Ectodermal cell (in vitro differentiated cells): Measurements from ENCODE around the gene CCDC106.

ENCODE experiments used
- H3K27ac ChIP-seq: 2 replicates; pipeline ENCODE4 v1.7.0; 2013; ENCODE audit warnings: mild to moderate bottlenecking, low read depth, low read length; ENCODE audit not compliant: insufficient read depth, poor library complexity, severe bottlenecking
- H3K27me3 ChIP-seq: 2 replicates; pipeline ENCODE4 v1.7.0; 2013; ENCODE audit warnings: mild to moderate bottlenecking, low read length; ENCODE audit not compliant: insufficient read depth, control insufficient read depth, poor library complexity, severe bottlenecking
- H3K36me3 ChIP-seq: one replicate; pipeline ENCODE4 v1.7.0; 2013; ENCODE audit warnings: low read length; ENCODE audit not compliant: control insufficient read depth, insufficient read depth
- H3K4me1 ChIP-seq: one replicate; pipeline ENCODE4 v1.7.0; 2013; ENCODE audit warnings: low read length; ENCODE audit not compliant: control insufficient read depth, insufficient read depth
- H3K4me3 ChIP-seq: 2 replicates; pipeline ENCODE4 v1.7.0; 2013; ENCODE audit warnings: low read depth, low read length, control low read depth; ENCODE audit not compliant: insufficient read depth
- H3K9me3 ChIP-seq: 2 replicates; pipeline ENCODE4 v1.7.0; 2013; ENCODE audit warnings: mild to moderate bottlenecking, low read length, moderate library complexity; ENCODE audit not compliant: control insufficient read depth
- WGBS, 2 experiments: methylation state at CpG; one replicate each; pipeline ENCODE4 v1.1.7; 2013; ENCODE audit warnings: missing lambda C conversion rate in 2 of 2; 5-methylcytosine and 5-hydroxymethylcytosine counted together

Gene CCDC106

DNA sequence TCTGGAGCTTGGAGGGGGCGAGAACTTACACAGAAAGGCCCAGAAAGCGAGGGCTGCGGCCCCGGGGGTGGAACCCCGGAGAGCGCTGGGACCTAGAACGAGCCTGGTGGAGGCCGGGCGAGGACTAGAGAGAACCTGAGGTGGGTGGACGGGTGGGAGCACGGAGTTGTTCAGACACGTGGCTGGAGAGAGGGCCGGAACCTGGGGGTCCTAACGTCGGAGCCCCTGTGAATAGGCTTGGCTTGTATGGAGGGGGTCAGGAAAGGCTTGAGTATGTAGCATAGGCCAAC is 4.2 kb upstream of the CCDC106 start:
- Histone ChIP-seq H3K4me1 (peaks cover 33% of the 10 kb centered on the region), H3K9me3 (no peaks in the 10 kb centered on the region), H3K27ac (no peak overlapping the region), H3K4me3 (peak overlapping the region; percentile 59), H3K36me3 (peaks cover 14% of the 10 kb centered on the region), H3K27me3 (no peaks in the 10 kb centered on the region)
- 0 to 1% methylated on average over 15 of the region's 15 CpGs for WGBS, 2 experiments

DNA sequence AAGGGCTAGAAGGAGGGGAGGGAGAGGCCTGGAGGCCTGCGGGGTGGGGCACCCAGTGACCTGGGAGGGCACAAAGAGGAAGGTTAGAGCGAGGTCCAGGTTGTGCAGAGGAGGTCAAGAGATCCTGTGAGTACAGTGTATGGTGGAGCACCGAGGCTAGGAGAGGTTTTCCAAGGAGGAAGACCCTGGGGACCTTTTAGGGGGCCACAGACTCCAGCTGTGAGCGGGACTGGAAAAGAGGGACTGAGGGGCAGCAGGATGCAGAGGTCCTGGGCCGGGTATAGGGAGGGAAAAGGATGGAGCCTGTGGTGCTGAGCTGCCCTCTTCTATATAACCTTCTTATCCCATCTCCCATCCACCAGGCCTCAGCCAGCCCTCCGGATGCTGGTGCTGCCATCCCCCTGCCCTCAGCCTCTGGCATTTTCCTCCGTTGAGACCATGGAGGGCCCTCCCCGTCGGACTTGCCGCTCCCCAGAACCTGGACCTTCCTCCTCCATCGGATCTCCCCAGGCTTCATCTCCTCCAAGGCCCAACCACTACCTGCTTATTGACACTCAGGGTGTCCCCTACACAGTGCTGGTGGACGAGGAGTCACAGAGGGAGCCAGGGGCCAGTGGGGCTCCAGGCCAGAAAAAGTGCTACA is 3.7 kb upstream of the CCDC106 start:
- H3K27ac ChIP-seq, result no peak overlapping the region
- H3K4me3 ChIP-seq, result peak overlapping the region; percentile 59
- peaks cover 14% of the 10 kb centered on the region for H3K36me3 ChIP-seq
- H3K4me1 ChIP-seq, result peaks cover 34% of the 10 kb centered on the region
- no peaks in the 10 kb centered on the region for H3K9me3 ChIP-seq
- whole genome bisulfite sequencing, 2 experiments, result 65 to 66% methylated on average over 12 of the region's 12 CpGs
- H3K27me3 ChIP-seq, result no peaks in the 10 kb centered on the region

GRCh38 chr19:55644842-55645511 is 3.0 kb upstream of the CCDC106 start:
- WGBS, 2 experiments, result 95 to 96% methylated on average over 28 of the region's 28 CpGs
- Histone ChIP-seq H3K27ac (no peak overlapping the region), H3K4me3 (peak overlapping the region; percentile 59), H3K9me3 (no peaks in the 10 kb centered on the region), H3K4me1 (peaks cover 32% of the 10 kb centered on the region), H3K36me3 (peaks cover 14% of the 10 kb centered on the region), H3K27me3 (no peaks in the 10 kb centered on the region)

DNA sequence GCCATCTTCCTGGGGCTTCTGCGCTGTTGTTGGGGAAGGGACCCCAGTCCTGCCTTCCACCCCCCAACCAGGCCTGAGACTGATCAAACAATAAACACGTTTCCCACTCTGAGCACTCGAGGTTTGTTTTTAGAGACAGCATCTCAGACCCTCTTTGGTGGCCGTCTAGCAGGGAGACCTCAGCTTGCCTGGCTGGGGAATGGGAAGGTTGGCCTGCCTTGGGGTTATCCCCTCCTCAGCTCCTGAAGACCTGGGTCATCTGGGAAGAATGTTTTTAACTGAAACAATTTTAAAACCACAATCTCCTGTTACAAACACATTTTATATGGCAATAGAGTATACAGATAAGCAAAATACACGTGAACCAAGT is 2.5 kb upstream of the CCDC106 start:
- Histone ChIP-seq H3K27me3 (no peaks in the 10 kb centered on the region), H3K27ac (no peak overlapping the region), H3K4me3 (no peak overlapping the region), H3K36me3 (peaks cover 14% of the 10 kb centered on the region), H3K9me3 (no peaks in the 10 kb centered on the region), H3K4me1 (peaks cover 29% of the 10 kb centered on the region)
- WGBS, 2 experiments, result 94 to 95% methylated on average over 5 of the region's 5 CpGs

DNA sequence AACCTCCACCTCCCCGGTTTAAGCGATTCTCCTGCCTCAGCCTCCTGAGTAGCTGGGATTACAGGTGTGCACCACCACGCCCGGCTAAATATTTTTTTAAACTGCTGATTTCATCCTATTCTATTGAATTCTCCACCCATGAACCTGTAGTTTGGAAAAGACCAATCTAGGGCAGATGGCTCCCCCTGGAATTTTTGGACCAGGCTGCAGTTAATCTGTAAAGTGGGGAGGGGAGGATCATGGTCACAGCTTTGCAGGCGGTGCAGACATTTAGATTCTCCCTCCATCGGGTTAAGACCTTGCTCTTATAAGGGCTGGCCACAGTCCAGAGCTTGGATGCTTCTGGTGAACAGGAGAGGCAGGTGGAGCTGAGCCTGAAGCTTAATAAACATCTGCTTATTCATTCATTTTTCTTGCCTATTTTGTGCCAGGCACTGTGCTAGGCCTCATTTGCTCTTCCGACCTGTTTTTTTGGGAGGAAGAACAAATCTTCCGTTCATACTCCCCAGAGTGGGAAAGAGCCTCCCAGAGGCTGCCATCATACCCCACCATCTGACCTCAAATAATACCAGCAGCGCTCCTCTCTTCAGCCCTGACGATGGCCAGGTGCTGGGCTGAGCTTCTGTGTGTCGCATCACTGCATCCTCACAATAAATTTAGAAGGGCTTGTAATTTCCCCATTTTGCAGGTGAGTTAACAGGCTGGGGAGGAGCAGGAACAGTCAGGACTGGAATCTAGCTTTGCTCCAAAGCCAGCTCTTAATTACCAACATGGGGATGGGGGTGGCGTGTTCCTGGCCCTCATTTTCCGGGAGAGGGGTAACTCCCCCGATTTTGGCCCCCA is 902 bp upstream of the CCDC106 start:
- H3K36me3 ChIP-seq, result peaks cover 17% of the 10 kb centered on the region
- 56 to 57% methylated on average over 14 of the region's 14 CpGs for WGBS, 2 experiments
- H3K27me3 ChIP-seq, result no peaks in the 10 kb centered on the region
- peak overlapping the region; percentile 13 for H3K27ac ChIP-seq
- no peaks in the 10 kb centered on the region for H3K9me3 ChIP-seq
- peaks cover 29% of the 10 kb centered on the region for H3K4me1 ChIP-seq
- H3K4me3 ChIP-seq, result peak overlapping the region; percentile 88

GRCh38 chr19:55648585-55649267 is 714 bp downstream of the CCDC106 start:
- Histone ChIP-seq H3K36me3 (peaks cover 17% of the 10 kb centered on the region), H3K4me1 (peaks cover 22% of the 10 kb centered on the region), H3K27me3 (no peaks in the 10 kb centered on the region), H3K4me3 (peak overlapping the region; percentile 88), H3K27ac (no peak overlapping the region), H3K9me3 (no peaks in the 10 kb centered on the region)
- WGBS, 2 experiments, result 60 to 62% methylated on average over 25 of the region's 25 CpGs

DNA sequence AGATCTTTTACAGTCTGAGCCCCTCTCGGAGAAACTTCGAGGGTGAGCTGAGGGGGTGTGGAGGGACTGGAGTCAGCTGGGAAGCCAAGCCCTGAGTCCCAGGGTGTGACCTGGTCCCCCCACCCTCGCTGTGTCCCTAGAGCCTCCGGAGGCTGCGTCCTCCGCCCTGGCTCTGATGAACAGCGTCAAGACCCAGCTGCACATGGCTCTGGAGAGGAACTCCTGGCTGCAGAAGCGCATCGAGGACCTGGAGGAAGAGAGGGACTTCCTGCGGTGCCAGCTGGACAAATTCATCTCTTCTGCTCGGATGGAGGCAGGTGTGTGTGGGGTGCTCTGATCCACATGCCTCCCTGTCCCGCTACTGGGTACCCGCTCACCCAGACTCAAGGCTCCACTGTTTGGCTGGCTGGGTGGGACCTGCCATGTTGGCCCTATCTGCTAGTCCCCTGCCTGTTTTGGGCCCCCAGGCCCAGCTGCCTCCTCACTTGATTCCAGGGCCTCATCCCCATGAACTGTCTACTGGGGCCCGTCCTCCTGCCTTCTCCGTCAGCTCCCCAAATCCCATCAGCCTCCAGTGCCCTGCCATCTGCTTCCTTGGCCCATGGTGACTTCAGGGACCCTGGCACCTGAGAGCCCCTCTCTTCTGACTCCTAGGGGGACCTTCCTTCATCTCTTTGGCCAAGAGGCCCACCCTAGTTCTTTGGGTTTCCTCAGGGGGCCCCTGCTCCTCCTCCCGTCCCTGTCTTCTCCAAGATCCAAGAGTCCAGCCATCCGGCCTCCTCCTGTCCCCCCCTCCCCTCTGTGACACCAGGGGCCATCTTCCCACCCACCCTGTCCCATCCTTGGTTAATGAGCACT is 1.5 kb downstream of the CCDC106 start:
- peak overlapping the region; percentile 88 for H3K4me3 ChIP-seq
- peaks cover 15% of the 10 kb centered on the region for H3K36me3 ChIP-seq
- no peaks in the 10 kb centered on the region for H3K27me3 ChIP-seq
- peaks cover 17% of the 10 kb centered on the region for H3K4me1 ChIP-seq
- H3K9me3 ChIP-seq, result no peaks in the 10 kb centered on the region
- H3K27ac ChIP-seq, result no peak overlapping the region
- 93 to 94% methylated on average over 17 of the region's 17 CpGs for WGBS, 2 experiments

DNA sequence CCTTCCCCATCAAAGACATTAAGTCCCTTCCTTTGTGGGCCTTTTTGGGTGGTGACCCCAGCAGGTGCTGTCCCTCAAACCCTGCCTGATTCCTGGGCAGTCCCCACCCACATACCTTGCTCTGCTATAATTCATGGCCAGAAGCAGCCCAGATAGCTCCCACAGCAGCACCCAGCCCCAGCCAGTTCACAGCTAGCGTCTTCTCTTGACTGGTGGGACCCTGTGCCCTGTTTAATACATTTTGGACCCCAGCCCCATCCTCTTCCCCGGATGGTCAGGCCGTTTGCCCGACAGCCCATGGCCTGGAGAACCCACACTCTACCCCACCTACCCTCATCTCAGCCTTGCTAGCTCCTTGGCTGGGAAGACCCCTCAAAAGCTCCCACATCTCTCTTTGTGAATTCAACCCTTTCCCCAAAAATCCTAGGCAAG is 2.1 kb downstream of the CCDC106 start:
- Histone ChIP-seq H3K27me3 (no peaks in the 10 kb centered on the region), H3K9me3 (no peaks in the 10 kb centered on the region), H3K36me3 (peaks cover 9% of the 10 kb centered on the region), H3K4me3 (no peak overlapping the region), H3K27ac (no peak overlapping the region), H3K4me1 (peaks cover 13% of the 10 kb centered on the region)
- 90 to 97% methylated on average over 4 of the region's 4 CpGs for WGBS, 2 experiments

DNA sequence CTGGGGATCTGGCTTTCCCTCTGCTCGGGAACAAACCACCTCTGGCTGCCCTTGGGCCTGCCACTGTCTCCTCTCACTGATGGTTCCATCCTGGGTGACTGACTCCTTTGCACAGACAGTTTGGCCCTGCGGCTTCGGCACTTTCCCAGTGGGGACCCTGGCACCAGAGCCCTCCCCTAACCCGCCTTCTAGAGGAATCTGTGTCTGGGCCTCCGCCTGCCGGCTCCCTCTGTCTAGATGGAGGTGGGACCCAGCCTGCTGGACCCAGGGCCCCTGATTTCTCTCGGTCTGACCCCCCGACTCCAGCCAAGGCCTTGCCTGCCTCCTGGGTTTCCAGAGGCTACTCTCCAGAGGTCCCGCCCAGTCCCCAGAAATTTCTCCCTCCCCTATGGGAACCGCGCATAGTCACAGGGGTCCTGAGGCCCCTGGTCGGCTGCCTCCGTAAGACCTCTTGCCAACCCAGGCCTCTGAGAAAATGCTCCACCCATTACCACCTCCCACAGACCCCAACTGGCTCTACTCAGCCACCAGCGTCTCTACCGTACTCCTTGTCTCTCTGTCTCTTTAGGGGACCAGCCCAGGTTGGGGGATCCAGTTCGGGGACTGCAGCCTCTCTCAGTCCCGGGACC is 2.7 kb downstream of the CCDC106 start:
- H3K36me3 ChIP-seq, result peaks cover 3% of the 10 kb centered on the region
- peaks cover 13% of the 10 kb centered on the region for H3K4me1 ChIP-seq
- no peaks in the 10 kb centered on the region for H3K9me3 ChIP-seq
- no peaks in the 10 kb centered on the region for H3K27me3 ChIP-seq
- H3K27ac ChIP-seq, result no peak overlapping the region
- H3K4me3 ChIP-seq, result no peak overlapping the region
- WGBS, 2 experiments, result 92 to 95% methylated on average over 17 of the region's 17 CpGs
